Gastrocnemius medialis (tissue), 4 donors: ENCODE results near the gene MLYCD. TPM values are rescaled to one million over a fixed set of nuclear protein-coding genes. Genes with fewer than 3 reads are reported as not detected.

ENCODE experiments used
- ATAC-seq, 2 donors: fragments of 150-250 bp; one replicate each; pipeline ENCODE4 v1.9.1; 2016
- DNase-seq, 2 donors: peaks; one replicate each; pipeline ENCODE4 v3.0.0-alpha.2; 2019
- H3K27ac ChIP-seq, 4 donors: fragments of 200-600 bp; sonication (generic); 1 replicate in 1 of 4; 2 replicates in 3 of 4; pipeline ENCODE4 v1.5.1; 2016 to 2018; ENCODE audit warnings: mild to moderate bottlenecking in 2 of 4, moderate library complexity in 1 of 4
- H3K27me3 ChIP-seq, 3 donors: fragments of 200-600 bp; sonication (generic) in 2 of 3; 1 replicate in 1 of 3; 2 replicates in 2 of 3; pipeline versions ENCODE4 v1.5.1 to v1.6.0; 2016 to 2019; ENCODE audit warnings: mild to moderate bottlenecking in 1 of 3, moderate library complexity in 1 of 3
- H3K36me3 ChIP-seq, 2 donors: fragments of 200-600 bp; sonication (generic) in 1 of 2; one replicate each; pipeline ENCODE4 v1.5.1; 2017 to 2018
- H3K4me1 ChIP-seq, 2 donors: fragments of 200-600 bp; sonication (generic) in 1 of 2; one replicate each; pipeline ENCODE4 v1.5.1; 2016 to 2017; ENCODE audit warnings: mild to moderate bottlenecking in 2 of 2
- H3K4me3 ChIP-seq, 4 donors: fragments of 200-600 bp; sonication (generic) in 3 of 4; 1 replicate in 1 of 4; 2 replicates in 3 of 4; pipeline ENCODE4 v1.5.1; 2016 to 2019; ENCODE audit warnings: mild to moderate bottlenecking in 2 of 4
- H3K9me3 ChIP-seq, 3 donors: fragments of 200-600 bp; sonication (generic) in 2 of 3; 1 replicate in 1 of 3; 2 replicates in 2 of 3; pipeline ENCODE4 v1.5.1; 2016 to 2019
- CTCF ChIP-seq, 5 experiments: fragments of 450-650 bp in 3 of 5; fragments of 200-600 bp in 2 of 5; sonication (generic) in 2 of 5; IDR thresholded peaks in 4 of 5; conservative IDR thresholded peaks in 1 of 5; 1 replicate in 4 of 5; 2 replicates in 1 of 5; pipeline ENCODE4 v1.5.1; 2016 to 2019; ENCODE audit warnings: antibody characterized with exemption in 5 of 5, mild to moderate bottlenecking in 3 of 5, moderate library complexity in 3 of 5
- POLR2A ChIP-seq, 2 donors: fragments of 450-650 bp; IDR thresholded peaks; one replicate each; pipeline ENCODE4 v1.6.1; 2017; ENCODE audit warnings: antibody characterized with exemption in 2 of 2, mild to moderate bottlenecking in 2 of 2, moderate library complexity in 2 of 2
- in situ Hi-C, 4 donors: fragments of 200-750 bp; cut with MboI; loops; one replicate each; pipeline versions ENCODE4 v1.15.0 to v1.8.0; 2017; ENCODE audit warnings: low sequenced_read_pairs in 4 of 4
- intact Hi-C: fragments of 100-400 bp; cut with DNase I; formaldehyde crosslinking; loops from one replicate; pipeline ENCODE4 v1.15.1; 2023; ENCODE audit warnings: low total_unique reads
- total RNA-seq, 4 donors: library from RNA; depleted of rRNA; stranded (reverse); fragments of >200 nt; gene quantifications; one replicate each; pipeline versions ENCODE4 v1.1.0 to v1.2.3, GENCODE V29; 2016

MLYCD gene
- total RNA-seq, 4 donors from 2014 or later: 10.3 to 20.8 (median 18.4) TPM

GRCh38 chr16:83852774-83853173 is 46.1 kb upstream of the MLYCD start:
- H3K9me3 ChIP-seq: no peaks in the 10 kb centered on the region
- in situ Hi-C loops: no loop called here
- ATAC-seq (no peak), DNase-seq (no peak)
- TF ChIP-seq CTCF (IDR thresholded peaks at IDR 0.05 in 4 of 5, conservative IDR thresholded peaks at IDR 0.05 in 1 of 5) (no peak), POLR2A (IDR thresholded peaks at IDR 0.05) (no peak)
- no peaks in the 10 kb centered on the region for H3K27me3 ChIP-seq
- no peak overlapping the region for H3K4me3 ChIP-seq
- no peak overlapping the region for H3K27ac ChIP-seq
- intact Hi-C loops: no loop called here
- H3K36me3 ChIP-seq: no peaks in the 10 kb centered on the region
- H3K4me1 ChIP-seq: no peaks in the 10 kb centered on the region

DNA sequence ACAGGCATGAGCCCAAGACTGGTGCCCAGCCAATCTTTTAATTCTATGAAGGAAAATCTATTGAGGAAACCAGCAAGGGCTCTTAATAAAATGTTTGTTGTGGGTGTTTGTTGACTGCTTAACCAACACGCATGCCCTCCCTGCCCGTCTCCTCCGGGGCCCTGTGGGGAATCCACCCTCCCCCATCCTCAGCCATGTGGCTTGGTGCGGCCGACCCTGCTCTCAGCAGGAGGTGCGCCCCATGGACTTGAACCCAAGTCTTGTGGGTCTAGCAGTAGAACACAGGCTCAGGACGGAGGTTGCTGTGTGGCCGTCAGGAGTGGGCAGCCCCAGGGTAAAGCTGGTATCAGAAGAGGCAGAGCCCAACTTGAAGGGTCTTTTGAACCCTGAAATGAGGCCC is 45.1 kb upstream of the MLYCD start:
- H3K4me1 ChIP-seq: no peaks in the 10 kb centered on the region
- H3K9me3 ChIP-seq: no peaks in the 10 kb centered on the region
- no peak for TF ChIP-seq POLR2A (IDR thresholded peaks at IDR 0.05)
- no peak for TF ChIP-seq CTCF (IDR thresholded peaks at IDR 0.05 in 4 of 5, conservative IDR thresholded peaks at IDR 0.05 in 1 of 5)
- H3K36me3 ChIP-seq: no peaks in the 10 kb centered on the region
- no peak for ATAC-seq
- no peak overlapping the region for H3K27ac ChIP-seq
- no peak for DNase-seq
- intact Hi-C loops: no loop called here
- no peak overlapping the region for H3K4me3 ChIP-seq
- no peaks in the 10 kb centered on the region for H3K27me3 ChIP-seq
- in situ Hi-C loops: no loop called here

DNA sequence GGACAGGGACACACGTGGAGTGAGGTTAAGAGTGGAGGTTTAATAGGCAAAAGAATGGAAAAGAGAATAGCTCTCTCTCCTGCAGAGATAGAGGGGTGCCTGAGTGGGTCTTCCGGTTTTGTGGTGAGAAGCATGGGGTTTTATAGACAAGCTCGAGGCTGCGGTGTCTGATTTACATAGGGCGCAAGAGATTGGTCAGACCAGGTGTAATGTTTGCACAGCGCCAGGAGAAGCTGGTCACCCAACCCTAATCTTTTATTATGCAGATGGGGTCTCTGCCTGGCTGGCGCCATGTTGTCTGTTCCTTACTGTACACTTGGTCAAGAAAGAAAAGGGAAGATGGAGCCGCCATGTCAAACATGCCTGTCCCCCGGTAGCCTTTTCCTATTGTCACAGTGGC is 44.5 kb upstream of the MLYCD start:
- in situ Hi-C loops: no loop called here
- intact Hi-C loops: no loop called here
- TF ChIP-seq CTCF (IDR thresholded peaks at IDR 0.05 in 4 of 5, conservative IDR thresholded peaks at IDR 0.05 in 1 of 5) (no peak), POLR2A (IDR thresholded peaks at IDR 0.05) (no peak)
- DNase-seq: no peak
- Histone ChIP-seq H3K27ac (no peak overlapping the region), H3K27me3 (no peaks in the 10 kb centered on the region), H3K4me3 (no peak overlapping the region), H3K9me3 (no peaks in the 10 kb centered on the region), H3K4me1 (no peaks in the 10 kb centered on the region), H3K36me3 (no peaks in the 10 kb centered on the region)
- no peak for ATAC-seq

- H3K36me3 ChIP-seq: no peaks in the 10 kb centered on the region
- no peak for TF ChIP-seq POLR2A (IDR thresholded peaks at IDR 0.05)
- no peak for TF ChIP-seq CTCF (IDR thresholded peaks at IDR 0.05 in 4 of 5, conservative IDR thresholded peaks at IDR 0.05 in 1 of 5)
- H3K4me3 ChIP-seq: no peak overlapping the region
- no peaks in the 10 kb centered on the region for H3K27me3 ChIP-seq
- in situ Hi-C loops: no loop called here
- DNase-seq (no peak), ATAC-seq (no peak)
- intact Hi-C loops: no loop called here
- H3K27ac ChIP-seq: no peak overlapping the region
- no peaks in the 10 kb centered on the region for H3K9me3 ChIP-seq
- H3K4me1 ChIP-seq: no peaks in the 10 kb centered on the region
Observed at GRCh38 chr16:83856792-83857191, 42.1 kb upstream of the MLYCD start.

- no peak for ATAC-seq
- intact Hi-C loops (no loop called here), in situ Hi-C loops (no loop called here)
- no peaks in the 10 kb centered on the region for H3K27me3 ChIP-seq
- no peaks in the 10 kb centered on the region for H3K36me3 ChIP-seq
- no peaks in the 10 kb centered on the region for H3K9me3 ChIP-seq
- TF ChIP-seq POLR2A (IDR thresholded peaks at IDR 0.05) (no peak), CTCF (IDR thresholded peaks at IDR 0.05 in 4 of 5, conservative IDR thresholded peaks at IDR 0.05 in 1 of 5) (no peak)
- no peak for DNase-seq
- no peaks in the 10 kb centered on the region for H3K4me1 ChIP-seq
- H3K4me3 ChIP-seq: no peak overlapping the region
- H3K27ac ChIP-seq: no peak overlapping the region
Observed at GRCh38 chr16:83859265-83859664, 39.6 kb upstream of the MLYCD start.
